A549 (cell line): ENCODE results near the gene TMEM165.

Experiments
- CEBPB ChIP-seq, 2 experiments: fragments of >200 bp in 1 of 2; sonication (Bioruptor Twin) in 1 of 2; formaldehyde crosslinking in 1 of 2; IDR thresholded peaks; 2 replicates each; pipeline ENCODE4 v1.6.1; 2012 to 2016
- ESRRA ChIP-seq: fragments of 150-350 bp; IDR thresholded peaks from 2 replicates; pipeline ENCODE4 v1.6.1; 2014; ENCODE audit warnings: mild to moderate bottlenecking, low read length, borderline replicate concordance
- MAZ ChIP-seq: fragments of 150-350 bp; IDR thresholded peaks from 2 replicates; pipeline ENCODE4 v1.6.1; 2014; ENCODE audit warnings: antibody characterized with exemption, low read depth, low read length, borderline replicate concordance
- NR3C1 ChIP-seq: fragments of >200 bp; sonication (Bioruptor Twin); formaldehyde crosslinking; IDR thresholded peaks from 3 replicates; pipeline ENCODE4 v1.6.1; 2017
- POLR2A ChIP-seq: IDR thresholded peaks from 2 replicates; pipeline ENCODE4 v1.6.1; 2012; ENCODE audit warnings: mild to moderate bottlenecking, low read length
- RAD21 ChIP-seq, 2 experiments: fragments of >200 bp in 1 of 2; sonication (Bioruptor Twin) in 1 of 2; formaldehyde crosslinking in 1 of 2; IDR thresholded peaks in 1 of 2; conservative IDR thresholded peaks in 1 of 2; 2 replicates in 1 of 2; 3 replicates in 1 of 2; pipeline ENCODE4 v1.6.1; 2012 to 2018; ENCODE audit warnings: inconsistent platforms in 1 of 2
- RCOR1 ChIP-seq: fragments of 150-350 bp; IDR thresholded peaks from 2 replicates; pipeline ENCODE4 v1.6.1; 2014; ENCODE audit warnings: antibody characterized with exemption, low read length, low read depth
- TF ChIP-seq, protein P1 (sequence below): fragments of >200 bp; sonication (Bioruptor Twin); formaldehyde crosslinking; IDR thresholded peaks from 3 replicates; pipeline ENCODE4 v1.5.1; 2016
- TF ChIP-seq, protein P2 (sequence below): fragments of 450-650 bp; IDR thresholded peaks from 2 replicates; pipeline ENCODE4 v1.6.1; 2014; ENCODE audit warnings: antibody characterized with exemption
- TF ChIP-seq, protein P3 (sequence below): fragments of 150-350 bp; IDR thresholded peaks from 2 replicates; pipeline ENCODE4 v1.6.1; 2014; ENCODE audit warnings: low read depth, mild to moderate bottlenecking, low read length

DNA sequence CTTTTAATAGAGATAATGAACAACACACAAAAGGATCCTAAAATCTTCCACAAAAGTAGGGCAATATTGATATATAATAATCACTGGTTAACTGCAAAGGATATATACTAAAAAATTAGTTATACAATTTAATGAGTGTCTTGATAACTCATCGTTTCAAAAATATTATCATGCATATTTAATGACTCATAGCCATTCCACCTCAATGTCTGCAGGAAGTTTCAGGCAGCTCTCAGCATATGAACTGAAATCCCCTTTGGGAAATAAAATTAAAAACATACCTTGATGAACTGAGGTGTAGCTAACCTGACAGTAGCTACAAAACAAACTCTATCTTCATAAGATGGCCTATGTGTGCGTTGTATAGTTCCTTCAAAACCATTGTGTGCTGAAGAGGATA is 62.9 kb downstream of the TMEM165 start:
- TF ChIP-seq NR3C1 (no peak), CEBPB (IDR thresholded peaks at IDR 0.05) (no peak), MAZ (no peak), ESRRA (no peak), POLR2A (no peak), RCOR1 (no peak), RAD21 (conservative IDR thresholded peaks at IDR 0.05 in 1 of 2, IDR thresholded peaks at IDR 0.05 in 1 of 2) (no peak)
- TF ChIP-seq, protein P1, sequence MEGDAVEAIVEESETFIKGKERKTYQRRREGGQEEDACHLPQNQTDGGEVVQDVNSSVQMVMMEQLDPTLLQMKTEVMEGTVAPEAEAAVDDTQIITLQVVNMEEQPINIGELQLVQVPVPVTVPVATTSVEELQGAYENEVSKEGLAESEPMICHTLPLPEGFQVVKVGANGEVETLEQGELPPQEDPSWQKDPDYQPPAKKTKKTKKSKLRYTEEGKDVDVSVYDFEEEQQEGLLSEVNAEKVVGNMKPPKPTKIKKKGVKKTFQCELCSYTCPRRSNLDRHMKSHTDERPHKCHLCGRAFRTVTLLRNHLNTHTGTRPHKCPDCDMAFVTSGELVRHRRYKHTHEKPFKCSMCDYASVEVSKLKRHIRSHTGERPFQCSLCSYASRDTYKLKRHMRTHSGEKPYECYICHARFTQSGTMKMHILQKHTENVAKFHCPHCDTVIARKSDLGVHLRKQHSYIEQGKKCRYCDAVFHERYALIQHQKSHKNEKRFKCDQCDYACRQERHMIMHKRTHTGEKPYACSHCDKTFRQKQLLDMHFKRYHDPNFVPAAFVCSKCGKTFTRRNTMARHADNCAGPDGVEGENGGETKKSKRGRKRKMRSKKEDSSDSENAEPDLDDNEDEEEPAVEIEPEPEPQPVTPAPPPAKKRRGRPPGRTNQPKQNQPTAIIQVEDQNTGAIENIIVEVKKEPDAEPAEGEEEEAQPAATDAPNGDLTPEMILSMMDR, result no peak
- TF ChIP-seq, protein P2, sequence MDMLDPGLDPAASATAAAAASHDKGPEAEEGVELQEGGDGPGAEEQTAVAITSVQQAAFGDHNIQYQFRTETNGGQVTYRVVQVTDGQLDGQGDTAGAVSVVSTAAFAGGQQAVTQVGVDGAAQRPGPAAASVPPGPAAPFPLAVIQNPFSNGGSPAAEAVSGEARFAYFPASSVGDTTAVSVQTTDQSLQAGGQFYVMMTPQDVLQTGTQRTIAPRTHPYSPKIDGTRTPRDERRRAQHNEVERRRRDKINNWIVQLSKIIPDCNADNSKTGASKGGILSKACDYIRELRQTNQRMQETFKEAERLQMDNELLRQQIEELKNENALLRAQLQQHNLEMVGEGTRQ, result no peak
- TF ChIP-seq, protein P3, sequence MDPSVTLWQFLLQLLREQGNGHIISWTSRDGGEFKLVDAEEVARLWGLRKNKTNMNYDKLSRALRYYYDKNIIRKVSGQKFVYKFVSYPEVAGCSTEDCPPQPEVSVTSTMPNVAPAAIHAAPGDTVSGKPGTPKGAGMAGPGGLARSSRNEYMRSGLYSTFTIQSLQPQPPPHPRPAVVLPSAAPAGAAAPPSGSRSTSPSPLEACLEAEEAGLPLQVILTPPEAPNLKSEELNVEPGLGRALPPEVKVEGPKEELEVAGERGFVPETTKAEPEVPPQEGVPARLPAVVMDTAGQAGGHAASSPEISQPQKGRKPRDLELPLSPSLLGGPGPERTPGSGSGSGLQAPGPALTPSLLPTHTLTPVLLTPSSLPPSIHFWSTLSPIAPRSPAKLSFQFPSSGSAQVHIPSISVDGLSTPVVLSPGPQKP, result no peak
